ENCODE data around the gene CYP2F1.

DNA sequence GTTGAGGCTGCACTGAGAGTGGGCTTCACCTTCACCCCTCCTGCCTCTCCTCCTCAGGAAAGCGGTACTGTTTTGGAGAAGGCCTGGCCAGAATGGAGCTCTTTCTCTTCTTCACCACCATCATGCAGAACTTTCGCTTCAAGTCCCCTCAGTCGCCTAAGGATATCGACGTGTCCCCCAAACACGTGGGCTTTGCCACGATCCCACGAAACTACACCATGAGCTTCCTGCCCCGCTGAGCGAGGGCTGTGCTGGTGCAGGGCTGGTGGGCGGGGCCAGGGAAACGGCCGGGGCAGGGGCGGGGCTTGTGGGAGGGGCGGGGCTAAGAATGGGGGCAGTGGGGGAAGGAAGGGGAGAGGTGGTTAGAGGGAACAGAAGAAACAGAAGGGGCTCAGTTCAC is 18.5 kb upstream of the CYP2F1 start:
- TF ChIP-seq YY1 (IDR thresholded peaks at IDR 0.05; ENCODE audit: low read depth) (no peak), EP300 (IDR thresholded peaks at IDR 0.05; ENCODE audit: borderline replicate concordance) (no peak), RAD21 (IDR thresholded peaks at IDR 0.05; ENCODE audit: low read depth) (no peak), ZBTB7A (IDR thresholded peaks at IDR 0.05; ENCODE audit: low read depth) (no peak), TEAD4 (IDR thresholded peaks at IDR 0.05) (no peak)
- TF ChIP-seq, protein P1, sequence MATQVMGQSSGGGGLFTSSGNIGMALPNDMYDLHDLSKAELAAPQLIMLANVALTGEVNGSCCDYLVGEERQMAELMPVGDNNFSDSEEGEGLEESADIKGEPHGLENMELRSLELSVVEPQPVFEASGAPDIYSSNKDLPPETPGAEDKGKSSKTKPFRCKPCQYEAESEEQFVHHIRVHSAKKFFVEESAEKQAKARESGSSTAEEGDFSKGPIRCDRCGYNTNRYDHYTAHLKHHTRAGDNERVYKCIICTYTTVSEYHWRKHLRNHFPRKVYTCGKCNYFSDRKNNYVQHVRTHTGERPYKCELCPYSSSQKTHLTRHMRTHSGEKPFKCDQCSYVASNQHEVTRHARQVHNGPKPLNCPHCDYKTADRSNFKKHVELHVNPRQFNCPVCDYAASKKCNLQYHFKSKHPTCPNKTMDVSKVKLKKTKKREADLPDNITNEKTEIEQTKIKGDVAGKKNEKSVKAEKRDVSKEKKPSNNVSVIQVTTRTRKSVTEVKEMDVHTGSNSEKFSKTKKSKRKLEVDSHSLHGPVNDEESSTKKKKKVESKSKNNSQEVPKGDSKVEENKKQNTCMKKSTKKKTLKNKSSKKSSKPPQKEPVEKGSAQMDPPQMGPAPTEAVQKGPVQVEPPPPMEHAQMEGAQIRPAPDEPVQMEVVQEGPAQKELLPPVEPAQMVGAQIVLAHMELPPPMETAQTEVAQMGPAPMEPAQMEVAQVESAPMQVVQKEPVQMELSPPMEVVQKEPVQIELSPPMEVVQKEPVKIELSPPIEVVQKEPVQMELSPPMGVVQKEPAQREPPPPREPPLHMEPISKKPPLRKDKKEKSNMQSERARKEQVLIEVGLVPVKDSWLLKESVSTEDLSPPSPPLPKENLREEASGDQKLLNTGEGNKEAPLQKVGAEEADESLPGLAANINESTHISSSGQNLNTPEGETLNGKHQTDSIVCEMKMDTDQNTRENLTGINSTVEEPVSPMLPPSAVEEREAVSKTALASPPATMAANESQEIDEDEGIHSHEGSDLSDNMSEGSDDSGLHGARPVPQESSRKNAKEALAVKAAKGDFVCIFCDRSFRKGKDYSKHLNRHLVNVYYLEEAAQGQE (IDR thresholded peaks at IDR 0.05; ENCODE audit: low read depth) = no peak
